HG03097 (cell line): Measurements from ENCODE around the gene FGD5.

Source experiments
- ATAC-seq: cut with Tn5 transposase; IDR thresholded peaks from one replicate; pipeline ENCODE4 v1.9.1; 2021; ENCODE audit not compliant: unreplicated experiment, low FRiP score

FGD5 gene

GRCh38 chr3:14867936-14868570 is 49.3 kb downstream of the FGD5 start:
- no peak for ATAC-seq

GRCh38 chr3:14869917-14870782 is 51.4 kb downstream of the FGD5 start:
- ATAC-seq, result no peak

- ATAC-seq, result no peak
Observed at GRCh38 chr3:14870783-14871060, 52.0 kb downstream of the FGD5 start.

GRCh38 chr3:14871456-14872200 is 52.9 kb downstream of the FGD5 start:
- ATAC-seq, result no peak

GRCh38 chr3:14872706-14873105 is 53.9 kb downstream of the FGD5 start:
- no peak for ATAC-seq

- no peak for ATAC-seq
Observed at GRCh38 chr3:14874784-14875183, 56.0 kb downstream of the FGD5 start.

- no peak for ATAC-seq
Observed at GRCh38 chr3:14875411-14876175, 56.8 kb downstream of the FGD5 start.

GRCh38 chr3:14876921-14877333 is 58.2 kb downstream of the FGD5 start:
- ATAC-seq, result no peak

GRCh38 chr3:14877469-14877868 is 58.7 kb downstream of the FGD5 start:
- no peak for ATAC-seq

- no peak for ATAC-seq
Observed at GRCh38 chr3:14879211-14879874, 60.6 kb downstream of the FGD5 start.

- ATAC-seq, result no peak
Observed at GRCh38 chr3:14880447-14881106, 61.8 kb downstream of the FGD5 start.

GRCh38 chr3:14883226-14883625 is 64.5 kb downstream of the FGD5 start:
- no peak for ATAC-seq

- no peak for ATAC-seq
Observed at GRCh38 chr3:14884665-14885064, 65.9 kb downstream of the FGD5 start.

GRCh38 chr3:14885307-14885706 is 66.5 kb downstream of the FGD5 start:
- no peak for ATAC-seq

- no peak for ATAC-seq
Observed at GRCh38 chr3:14886101-14886500, 67.3 kb downstream of the FGD5 start.

- no peak for ATAC-seq
Observed at GRCh38 chr3:14889205-14889604, 70.4 kb downstream of the FGD5 start.

- ATAC-seq, result no peak
Observed at GRCh38 chr3:14889943-14890342, 71.2 kb downstream of the FGD5 start.

- peak; percentile 85 for ATAC-seq
Observed at GRCh38 chr3:14890476-14890875, 71.7 kb downstream of the FGD5 start.

GRCh38 chr3:14891135-14892132 is 72.7 kb downstream of the FGD5 start:
- ATAC-seq, result no peak
